ENCODE measurements around the gene ATP5IF1. TPM values are rescaled to one million over a fixed set of nuclear protein-coding genes. Genes with fewer than 3 reads are reported as not detected.
A peak's percentile ranks its signal among the peaks of the same experiment; 100 is the strongest.

Gene ATP5IF1
- total and polyA plus RNA-seq, 2 of the 13 experiments (the other 11 are each of a cell fraction or from before 2014, with no cell fraction given): 97.7 to 131 TPM

DNA sequence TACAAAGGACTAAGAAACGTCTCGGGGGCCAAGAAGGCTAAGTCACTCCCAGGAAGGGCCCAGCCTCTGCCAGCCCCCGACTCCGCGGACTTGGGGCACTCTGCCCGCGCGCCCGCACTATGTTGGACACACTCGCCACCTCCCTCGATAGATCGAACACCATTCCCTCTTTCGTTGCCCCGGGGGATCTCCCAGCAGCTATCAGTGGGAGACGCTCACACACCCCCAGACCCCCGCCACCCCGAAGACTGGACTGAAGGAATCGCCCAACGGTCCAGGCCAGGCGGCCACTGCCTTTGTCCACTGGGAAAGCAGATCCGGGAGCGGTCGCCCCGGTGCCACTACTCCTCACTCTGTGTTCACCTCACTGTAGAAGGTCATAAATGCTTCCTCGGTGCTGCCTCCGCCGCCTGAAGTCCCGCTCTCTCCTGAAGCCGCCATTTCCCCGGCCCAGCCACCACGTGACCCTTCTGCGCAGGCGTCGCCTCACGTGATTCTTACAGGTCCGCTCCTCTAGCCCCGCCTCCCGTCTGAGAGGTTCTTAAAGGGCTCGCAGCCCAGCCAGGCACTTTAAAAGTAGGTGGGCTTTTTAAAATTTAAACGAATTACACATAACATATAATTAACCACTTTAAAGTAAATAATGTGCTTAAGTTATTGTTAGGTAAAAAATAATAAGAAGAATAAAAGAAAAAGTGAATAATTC, 3.2 kb upstream of the ATP5IF1 start, which contains the start of gene DNAJC8 (continued):
- TF ChIP-seq ZBTB8A (CRISPR knock-in tag; IDR thresholded peaks at IDR 0.05; ENCODE audit: borderline replicate concordance, low read depth) (no peak), FLYWCH1 (CRISPR knock-in tag; IDR thresholded peaks at IDR 0.05) (peak; percentile 82; the same call in 1 of the 2 replicates), CBX1 (IDR thresholded peaks at IDR 0.05; ENCODE audit: low read depth) (peak; percentile 23), EP300 (IDR thresholded peaks at IDR 0.05; ENCODE audit: low read depth in 2 of 2, low read length in 2 of 2) (no peak), EP300 (CRISPR knock-in tag; IDR thresholded peaks at IDR 0.05; ENCODE audit: borderline replicate concordance) (no peak), CAMTA2 (CRISPR knock-in tag; IDR thresholded peaks at IDR 0.05; ENCODE audit: borderline replicate concordance) (no peak), ZNF296 (CRISPR knock-in tag; conservative IDR thresholded peaks at IDR 0.05) (no peak), ZNF879 (CRISPR knock-in tag; IDR thresholded peaks at IDR 0.05) (no peak), ESRRA (CRISPR knock-in tag; IDR thresholded peaks at IDR 0.05; ENCODE audit: low read depth) (0 out of 2 replicates have a peak, but pooled peaks have one; percentile 36), CHCHD3 (CRISPR knock-in tag; IDR thresholded peaks at IDR 0.05) (no peak), NFIC (IDR thresholded peaks at IDR 0.05; ENCODE audit: low read length) (no peak), ZNF777 (CRISPR knock-in tag; IDR thresholded peaks at IDR 0.05) (no peak; the same call in 1 of the 2 replicates), ZNF776 (CRISPR knock-in tag; IDR thresholded peaks at IDR 0.05) (peak; percentile 75; the same call in 1 of the 2 replicates), BHLHE40 (IDR thresholded peaks at IDR 0.05; ENCODE audit: low read length) (peak; percentile 98), KDM4B (CRISPR knock-in tag; IDR thresholded peaks at IDR 0.05) (no peak)
- TF ChIP-seq, protein P1, sequence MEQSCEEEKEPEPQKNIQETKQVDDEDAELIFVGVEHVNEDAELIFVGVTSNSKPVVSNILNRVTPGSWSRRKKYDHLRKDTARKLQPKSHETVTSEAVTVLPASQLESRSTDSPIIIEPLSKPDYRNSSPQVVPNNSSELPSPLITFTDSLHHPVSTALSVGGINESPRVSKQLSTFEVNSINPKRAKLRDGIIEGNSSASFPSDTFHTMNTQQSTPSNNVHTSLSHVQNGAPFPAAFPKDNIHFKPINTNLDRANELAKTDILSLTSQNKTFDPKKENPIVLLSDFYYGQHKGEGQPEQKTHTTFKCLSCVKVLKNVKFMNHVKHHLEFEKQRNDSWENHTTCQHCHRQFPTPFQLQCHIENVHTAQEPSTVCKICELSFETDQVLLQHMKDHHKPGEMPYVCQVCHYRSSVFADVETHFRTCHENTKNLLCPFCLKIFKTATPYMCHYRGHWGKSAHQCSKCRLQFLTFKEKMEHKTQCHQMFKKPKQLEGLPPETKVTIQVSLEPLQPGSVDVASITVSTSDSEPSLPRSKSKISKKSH (CRISPR knock-in tag; IDR thresholded peaks at IDR 0.05; ENCODE audit: borderline replicate concordance): peak; percentile 45; the same call in 1 of the 2 replicates
- TF ChIP-seq, protein P2, sequence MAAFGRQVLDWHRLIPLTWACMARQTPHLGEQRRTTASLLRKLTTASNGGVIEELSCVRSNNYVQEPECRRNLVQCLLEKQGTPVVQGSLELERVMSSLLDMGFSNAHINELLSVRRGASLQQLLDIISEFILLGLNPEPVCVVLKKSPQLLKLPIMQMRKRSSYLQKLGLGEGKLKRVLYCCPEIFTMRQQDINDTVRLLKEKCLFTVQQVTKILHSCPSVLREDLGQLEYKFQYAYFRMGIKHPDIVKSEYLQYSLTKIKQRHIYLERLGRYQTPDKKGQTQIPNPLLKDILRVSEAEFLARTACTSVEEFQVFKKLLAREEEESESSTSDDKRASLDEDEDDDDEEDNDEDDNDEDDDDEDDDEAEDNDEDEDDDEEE (CRISPR knock-in tag; IDR thresholded peaks at IDR 0.05): peak; percentile 63; the same call in 1 of the 2 replicates
- TF ChIP-seq, protein P3, sequence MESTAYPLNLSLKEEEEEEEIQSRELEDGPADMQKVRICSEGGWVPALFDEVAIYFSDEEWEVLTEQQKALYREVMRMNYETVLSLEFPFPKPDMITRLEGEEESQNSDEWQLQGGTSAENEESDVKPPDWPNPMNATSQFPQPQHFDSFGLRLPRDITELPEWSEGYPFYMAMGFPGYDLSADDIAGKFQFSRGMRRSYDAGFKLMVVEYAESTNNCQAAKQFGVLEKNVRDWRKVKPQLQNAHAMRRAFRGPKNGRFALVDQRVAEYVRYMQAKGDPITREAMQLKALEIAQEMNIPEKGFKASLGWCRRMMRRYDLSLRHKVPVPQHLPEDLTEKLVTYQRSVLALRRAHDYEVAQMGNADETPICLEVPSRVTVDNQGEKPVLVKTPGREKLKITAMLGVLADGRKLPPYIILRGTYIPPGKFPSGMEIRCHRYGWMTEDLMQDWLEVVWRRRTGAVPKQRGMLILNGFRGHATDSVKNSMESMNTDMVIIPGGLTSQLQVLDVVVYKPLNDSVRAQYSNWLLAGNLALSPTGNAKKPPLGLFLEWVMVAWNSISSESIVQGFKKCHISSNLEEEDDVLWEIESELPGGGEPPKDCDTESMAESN (CRISPR knock-in tag; conservative IDR thresholded peaks at IDR 0.05): no peak
- TF ChIP-seq, protein P4, sequence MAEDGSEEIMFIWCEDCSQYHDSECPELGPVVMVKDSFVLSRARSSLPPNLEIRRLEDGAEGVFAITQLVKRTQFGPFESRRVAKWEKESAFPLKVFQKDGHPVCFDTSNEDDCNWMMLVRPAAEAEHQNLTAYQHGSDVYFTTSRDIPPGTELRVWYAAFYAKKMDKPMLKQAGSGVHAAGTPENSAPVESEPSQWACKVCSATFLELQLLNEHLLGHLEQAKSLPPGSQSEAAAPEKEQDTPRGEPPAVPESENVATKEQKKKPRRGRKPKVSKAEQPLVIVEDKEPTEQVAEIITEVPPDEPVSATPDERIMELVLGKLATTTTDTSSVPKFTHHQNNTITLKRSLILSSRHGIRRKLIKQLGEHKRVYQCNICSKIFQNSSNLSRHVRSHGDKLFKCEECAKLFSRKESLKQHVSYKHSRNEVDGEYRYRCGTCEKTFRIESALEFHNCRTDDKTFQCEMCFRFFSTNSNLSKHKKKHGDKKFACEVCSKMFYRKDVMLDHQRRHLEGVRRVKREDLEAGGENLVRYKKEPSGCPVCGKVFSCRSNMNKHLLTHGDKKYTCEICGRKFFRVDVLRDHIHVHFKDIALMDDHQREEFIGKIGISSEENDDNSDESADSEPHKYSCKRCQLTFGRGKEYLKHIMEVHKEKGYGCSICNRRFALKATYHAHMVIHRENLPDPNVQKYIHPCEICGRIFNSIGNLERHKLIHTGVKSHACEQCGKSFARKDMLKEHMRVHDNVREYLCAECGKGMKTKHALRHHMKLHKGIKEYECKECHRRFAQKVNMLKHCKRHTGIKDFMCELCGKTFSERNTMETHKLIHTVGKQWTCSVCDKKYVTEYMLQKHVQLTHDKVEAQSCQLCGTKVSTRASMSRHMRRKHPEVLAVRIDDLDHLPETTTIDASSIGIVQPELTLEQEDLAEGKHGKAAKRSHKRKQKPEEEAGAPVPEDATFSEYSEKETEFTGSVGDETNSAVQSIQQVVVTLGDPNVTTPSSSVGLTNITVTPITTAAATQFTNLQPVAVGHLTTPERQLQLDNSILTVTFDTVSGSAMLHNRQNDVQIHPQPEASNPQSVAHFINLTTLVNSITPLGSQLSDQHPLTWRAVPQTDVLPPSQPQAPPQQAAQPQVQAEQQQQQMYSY (CRISPR knock-in tag; IDR thresholded peaks at IDR 0.05): no peak
- TF ChIP-seq, protein P5, sequence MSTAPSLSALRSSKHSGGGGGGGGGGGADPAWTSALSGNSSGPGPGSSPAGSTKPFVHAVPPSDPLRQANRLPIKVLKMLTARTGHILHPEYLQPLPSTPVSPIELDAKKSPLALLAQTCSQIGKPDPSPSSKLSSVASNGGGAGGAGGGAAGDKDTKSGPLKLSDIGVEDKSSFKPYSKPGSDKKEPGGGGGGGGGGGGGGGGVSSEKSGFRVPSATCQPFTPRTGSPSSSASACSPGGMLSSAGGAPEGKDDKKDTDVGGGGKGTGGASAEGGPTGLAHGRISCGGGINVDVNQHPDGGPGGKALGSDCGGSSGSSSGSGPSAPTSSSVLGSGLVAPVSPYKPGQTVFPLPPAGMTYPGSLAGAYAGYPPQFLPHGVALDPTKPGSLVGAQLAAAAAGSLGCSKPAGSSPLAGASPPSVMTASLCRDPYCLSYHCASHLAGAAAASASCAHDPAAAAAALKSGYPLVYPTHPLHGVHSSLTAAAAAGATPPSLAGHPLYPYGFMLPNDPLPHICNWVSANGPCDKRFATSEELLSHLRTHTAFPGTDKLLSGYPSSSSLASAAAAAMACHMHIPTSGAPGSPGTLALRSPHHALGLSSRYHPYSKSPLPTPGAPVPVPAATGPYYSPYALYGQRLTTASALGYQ (CRISPR knock-in tag; IDR thresholded peaks at IDR 0.05): no peak

Data from HepG2 (cell line).